Endometrial microvascular endothelial cells (primary cell): ENCODE measurements around the gene SRI. TPM values are rescaled to one million over a fixed set of nuclear protein-coding genes. Genes with fewer than 3 reads are reported as not detected.
"Not testable (repeated sequence)": the region's sequence is repeated elsewhere in the genome, so short reads cannot be mapped to it uniquely, and the experiment has no call there.

Experiments
- in situ Hi-C: cut with HindIII; loops from 2 replicates; pipeline ENCODE4 v1.10.0; 2017; ENCODE audit warnings: low sequenced_read_pairs, low pct_unique_long_range_greater_than_20kb; ENCODE audit errors: inconsistent ontology term
- total RNA-seq: library from RNA; depleted of rRNA; stranded (reverse); fragments of >200 nt; gene quantifications from one replicate; pipeline ENCODE4 v1.2.3, GENCODE V29; 2015; ENCODE audit errors: inconsistent ontology term

The SRI gene, protein sequence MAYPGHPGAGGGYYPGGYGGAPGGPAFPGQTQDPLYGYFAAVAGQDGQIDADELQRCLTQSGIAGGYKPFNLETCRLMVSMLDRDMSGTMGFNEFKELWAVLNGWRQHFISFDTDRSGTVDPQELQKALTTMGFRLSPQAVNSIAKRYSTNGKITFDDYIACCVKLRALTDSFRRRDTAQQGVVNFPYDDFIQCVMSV
- total RNA-seq: 157 TPM

DNA sequence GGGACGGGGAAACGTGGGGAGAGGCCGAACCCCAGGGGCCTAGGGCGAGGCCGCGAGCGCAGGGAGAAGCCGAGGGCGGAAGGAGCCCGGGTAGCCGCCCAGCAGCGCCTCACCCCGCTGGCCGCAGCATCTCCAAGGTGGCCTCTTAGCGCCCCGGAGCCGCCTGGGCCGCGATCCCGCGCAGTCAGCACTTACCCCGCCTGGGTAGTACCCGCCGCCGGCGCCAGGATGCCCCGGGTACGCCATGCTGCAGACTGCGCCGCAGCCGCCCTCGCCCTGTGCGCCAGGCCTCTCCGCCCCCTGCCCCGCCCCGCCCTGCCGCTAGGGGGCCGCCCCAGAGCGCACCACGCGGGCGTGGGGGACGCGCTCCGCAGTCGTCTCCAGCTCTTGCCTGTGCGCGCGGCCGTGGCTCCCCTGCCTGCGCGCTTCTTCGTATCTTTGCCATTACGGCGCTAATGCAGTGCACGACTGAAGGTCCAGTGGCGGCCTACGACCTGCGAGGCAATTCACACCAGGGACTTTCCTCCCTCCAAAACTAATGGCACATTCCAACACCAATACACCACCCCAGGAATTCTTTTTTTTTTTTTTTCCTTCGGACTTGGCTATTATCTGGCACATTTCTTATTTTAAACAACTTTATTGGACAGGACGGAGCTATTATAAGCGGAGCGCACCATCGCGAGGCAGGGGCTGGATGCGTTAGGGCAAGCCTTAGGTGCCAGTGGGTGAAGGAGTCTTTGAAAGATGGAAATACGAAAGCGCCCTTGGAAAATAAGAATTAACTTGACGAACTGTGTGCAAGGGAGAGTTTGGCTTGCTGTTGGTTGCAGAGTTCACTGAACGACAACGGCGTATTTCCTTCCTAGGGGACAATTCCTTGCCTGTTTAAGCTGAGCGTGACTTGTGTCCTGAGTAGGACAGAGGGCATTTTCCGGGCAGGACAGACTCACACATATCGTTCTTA is at the start of gene SRI:
TSS of gene SRI (minus strand) at position 258 of the 967 bp plus-strand sequence. CDS start at position 246, 12 bp downstream.
- in situ Hi-C loops: no loop called here

- in situ Hi-C loops: no loop called here
Observed at GRCh38 chr7:88269586-88269985, 49.7 kb upstream of the SRI start.

- in situ Hi-C loops: no loop called here
Observed at GRCh38 chr7:88268858-88269257, 49.0 kb upstream of the SRI start.

DNA sequence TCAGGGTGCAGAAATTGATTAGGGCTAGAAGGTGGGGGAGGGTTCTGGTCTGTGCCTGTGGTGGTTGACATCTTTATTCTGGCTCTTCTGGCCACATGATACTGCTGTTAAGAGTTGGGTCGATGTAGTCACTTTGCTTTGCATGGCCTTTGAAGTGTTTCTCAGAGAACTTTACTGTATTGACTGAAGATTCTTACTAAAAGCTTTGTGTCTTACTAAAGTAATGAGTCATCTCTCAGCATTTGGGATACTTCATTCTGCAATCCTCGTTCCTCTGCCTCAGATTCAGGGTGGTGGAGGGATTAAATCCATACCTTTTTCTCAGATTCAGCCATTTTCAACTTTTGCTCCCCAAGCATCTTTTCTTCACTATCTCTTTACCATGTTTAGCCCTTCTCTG is 48.2 kb upstream of the SRI start:
- in situ Hi-C loops: no loop called here

- in situ Hi-C loops: no loop called here
Observed at GRCh38 chr7:88267421-88267820, 47.6 kb upstream of the SRI start.

DNA sequence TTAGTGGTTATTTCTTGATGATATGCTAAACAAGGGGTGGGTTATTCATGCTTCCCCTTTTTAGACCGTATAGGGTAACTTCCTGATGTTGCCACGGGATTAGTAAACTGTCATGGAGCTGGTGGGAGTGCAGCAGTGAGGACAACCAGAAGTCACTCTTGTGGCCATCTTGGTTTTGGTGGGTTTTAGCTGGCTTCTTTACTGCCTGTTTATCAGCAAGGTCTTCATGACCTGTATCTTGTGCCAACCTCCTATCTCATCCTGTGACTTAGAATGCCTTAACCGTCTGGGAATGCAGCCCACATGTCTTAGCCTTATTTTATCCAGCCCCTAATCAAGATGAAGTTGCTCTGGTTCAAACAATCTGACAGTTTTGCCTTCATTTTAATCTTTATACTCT is 45.1 kb upstream of the SRI start:
- in situ Hi-C loops: not testable (repeated sequence)

- in situ Hi-C loops: no loop called here
Observed at GRCh38 chr7:88262562-88262961, 42.7 kb upstream of the SRI start.

DNA sequence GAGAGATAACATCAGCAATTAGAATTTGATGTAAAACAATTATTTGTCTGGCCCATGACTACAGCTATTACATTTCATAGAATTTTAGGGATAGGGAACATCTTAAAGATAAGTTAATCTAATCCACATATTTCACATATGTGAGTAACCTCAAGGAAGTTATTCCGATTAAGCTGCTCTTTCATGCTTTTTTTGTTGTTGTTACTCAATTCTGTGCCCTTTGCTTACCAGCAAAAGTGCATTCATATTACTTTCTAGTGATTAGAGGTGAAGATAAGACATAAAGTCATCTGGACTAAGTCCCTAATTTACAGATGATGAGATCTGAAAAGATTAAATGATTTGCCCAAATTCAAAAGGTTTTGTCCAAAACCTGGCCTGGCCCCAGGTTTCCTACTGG is 40.9 kb upstream of the SRI start:
- in situ Hi-C loops: no loop called here

DNA sequence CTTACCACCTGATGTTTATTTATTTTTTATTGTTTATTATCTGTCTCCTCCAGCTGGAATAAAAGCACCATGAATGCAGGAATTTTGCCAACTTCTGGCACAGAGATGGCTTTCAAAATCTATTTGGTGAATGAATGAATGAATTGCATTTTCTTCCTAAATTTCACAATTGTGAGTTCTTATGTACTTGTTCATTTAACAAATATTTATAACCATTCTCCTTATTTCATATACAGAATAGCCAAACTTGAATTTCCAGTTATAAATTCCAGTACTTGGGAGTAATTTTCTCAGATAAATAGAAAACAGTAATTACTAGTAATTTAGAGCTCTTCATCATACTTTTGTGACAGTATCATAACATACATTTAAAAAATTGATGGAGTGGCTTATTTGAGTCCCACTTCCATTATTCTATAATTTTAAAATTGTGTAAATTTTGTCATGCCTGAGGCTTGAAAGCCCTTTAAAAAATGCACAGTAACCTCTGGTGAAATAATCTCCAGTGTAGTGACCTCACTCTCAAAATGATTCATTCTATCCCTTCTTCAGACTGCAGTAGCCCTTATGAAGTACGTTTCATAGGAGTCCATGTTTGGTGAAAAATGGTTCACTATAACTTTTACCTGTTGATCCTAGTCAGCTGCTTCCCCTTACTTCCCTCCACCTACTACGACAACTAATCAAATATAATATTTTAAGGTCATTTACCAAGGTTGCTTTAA is 40.0 kb upstream of the SRI start:
- in situ Hi-C loops: no loop called here

DNA sequence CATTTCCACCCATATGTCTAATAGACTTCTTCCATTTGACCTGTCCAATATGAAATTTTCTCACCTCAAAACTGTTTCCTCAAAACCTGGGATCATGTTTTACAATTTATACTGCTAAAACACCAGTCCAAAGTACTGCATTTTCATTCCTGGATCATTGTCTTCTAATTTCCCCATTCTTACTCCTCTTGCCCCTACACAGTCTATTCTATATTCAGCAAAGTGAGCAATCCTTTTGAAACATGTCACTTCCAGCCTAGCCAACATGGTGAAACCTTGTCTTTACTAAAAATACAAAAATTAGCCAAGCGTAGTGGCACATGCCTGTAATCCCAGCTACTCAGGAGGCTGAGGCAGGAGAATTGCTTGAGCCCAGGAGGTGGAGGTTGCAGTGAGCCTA is 38.5 kb upstream of the SRI start:
- in situ Hi-C loops: not testable (repeated sequence)

DNA sequence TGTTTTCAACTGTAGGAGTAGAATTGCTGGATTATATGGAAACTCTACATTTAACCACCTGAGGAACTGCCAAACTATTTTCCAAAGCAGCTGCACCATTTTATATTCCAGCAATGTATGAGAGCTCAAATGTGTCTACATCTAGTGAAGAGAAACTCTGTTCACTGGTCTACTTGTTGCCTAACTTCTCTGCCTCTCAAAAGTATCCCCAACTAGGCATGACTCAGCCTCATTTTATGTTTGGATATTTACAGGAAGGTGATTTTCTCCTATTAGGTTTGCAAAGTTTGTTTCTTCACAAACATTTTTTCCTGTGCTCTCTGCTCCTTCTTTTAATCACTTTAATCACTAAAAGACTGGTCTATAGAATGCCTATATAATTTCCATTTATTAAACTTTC is 37.1 kb upstream of the SRI start:
- in situ Hi-C loops: no loop called here

- in situ Hi-C loops: no loop called here
Observed at GRCh38 chr7:88254721-88255424, 35.0 kb upstream of the SRI start.

DNA sequence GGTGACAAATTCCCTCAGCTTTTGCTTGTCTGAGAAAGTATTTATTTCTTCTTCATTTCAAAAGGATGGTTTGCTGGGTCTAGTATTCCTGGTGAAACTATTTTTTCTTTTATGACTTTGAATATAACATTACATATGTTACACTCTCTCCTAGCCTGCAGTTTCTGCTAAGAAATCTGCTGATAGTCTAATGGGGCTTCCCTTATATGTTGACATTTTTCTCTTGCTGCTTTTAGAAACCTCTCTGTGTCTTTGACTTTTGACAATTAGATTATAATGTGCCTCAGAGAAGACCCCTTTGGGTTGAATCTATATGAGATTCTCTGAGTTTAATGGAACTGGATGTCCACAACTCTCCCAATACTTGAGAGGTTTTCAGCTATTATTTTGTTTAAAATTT is 33.8 kb upstream of the SRI start:
- in situ Hi-C loops: no loop called here

- in situ Hi-C loops: no loop called here
Observed at GRCh38 chr7:88244258-88244657, 24.4 kb upstream of the SRI start.

DNA sequence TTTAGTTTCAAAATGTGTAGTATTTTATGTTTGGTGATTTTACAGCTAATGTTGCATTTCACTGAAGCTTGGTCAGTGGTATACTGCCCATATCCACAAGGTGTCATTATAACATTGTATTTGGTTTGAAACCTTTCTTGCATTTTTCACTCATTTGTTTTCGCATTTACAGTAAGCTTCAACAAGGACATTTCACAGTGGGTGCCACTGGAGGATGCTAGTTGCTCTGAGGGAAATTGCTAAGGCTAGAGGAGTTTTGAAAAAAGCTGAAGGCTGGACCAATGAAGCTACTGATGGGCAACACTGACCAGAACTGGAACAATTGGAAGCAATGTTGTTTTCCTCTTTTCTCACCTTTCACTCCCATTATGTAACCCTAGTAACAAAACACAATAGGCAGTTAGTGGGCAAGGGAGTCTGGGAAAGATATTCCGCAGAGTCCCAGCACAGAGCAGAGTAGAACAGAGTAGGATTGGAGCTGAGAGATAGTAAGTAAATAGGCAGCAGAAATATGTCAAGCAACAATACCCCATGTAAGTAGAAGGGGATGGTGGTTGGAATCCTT is 23.6 kb upstream of the SRI start:
- in situ Hi-C loops: no loop called here

GRCh38 chr7:88239852-88240251 is 20.0 kb upstream of the SRI start:
- in situ Hi-C loops: no loop called here

DNA sequence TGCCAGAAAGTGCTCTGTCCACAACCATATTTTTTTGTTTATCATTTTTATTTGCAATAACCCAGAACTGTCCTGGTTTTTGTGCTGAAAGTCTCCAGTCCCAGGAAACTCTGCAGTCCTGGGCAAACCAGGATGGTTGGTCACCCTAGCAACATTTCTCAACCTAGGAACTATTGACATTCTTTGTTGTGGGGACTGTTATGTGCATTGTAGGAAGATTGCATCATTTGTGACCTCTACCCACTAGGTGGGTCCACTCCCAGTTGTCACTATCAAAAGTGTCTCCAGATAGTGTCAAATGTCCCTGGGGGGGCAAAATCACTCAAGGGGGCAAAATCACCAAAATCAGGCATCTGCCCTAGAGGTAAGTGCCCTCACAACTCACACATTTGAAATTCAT is 14.0 kb upstream of the SRI start:
- in situ Hi-C loops: no loop called here

- in situ Hi-C loops: no loop called here
Observed at GRCh38 chr7:88230646-88231045, 10.8 kb upstream of the SRI start.
